ENCODE results near the gene MYBPC3. TPM values are rescaled to one million over a fixed set of nuclear protein-coding genes. Genes with fewer than 3 reads are reported as not detected.

MYBPC3 gene
- total and polyA plus RNA-seq, 2 donors (not counting 3 experiments of a cell fraction or from before 2014, with no cell fraction given) = not detected

DNA sequence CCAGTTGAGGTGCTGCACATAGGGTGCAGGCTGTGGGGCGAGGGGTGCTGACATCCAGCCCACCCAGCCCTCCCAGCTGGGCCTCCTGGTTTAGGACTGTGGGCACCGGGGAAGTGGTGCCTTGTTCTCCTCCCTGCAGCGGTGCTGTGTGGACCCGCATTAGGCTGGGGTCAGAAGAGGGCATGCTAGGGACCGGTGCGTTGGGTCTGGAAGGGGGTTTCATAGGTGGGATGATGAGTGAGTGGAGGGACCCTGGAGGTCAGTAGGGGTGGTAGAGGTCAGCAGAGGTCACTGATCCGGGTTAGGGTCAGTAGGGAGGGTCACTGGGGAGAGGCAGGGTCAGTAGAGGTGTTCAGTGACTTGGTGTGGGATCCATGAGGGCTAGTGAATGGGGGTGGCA is 6.7 kb upstream of the MYBPC3 start:
- no peak overlapping the region for H2AFZ ChIP-seq (ENCODE audit: low read depth, low read length)
- no peaks in the 10 kb centered on the region for H3K9me3 ChIP-seq (replicated peaks; ENCODE audit: control insufficient read depth, insufficient read depth, low read length)
- H3K4me1 ChIP-seq (ENCODE audit: control insufficient read depth, extremely low read depth, insufficient read depth, low read length) = no peaks in the 10 kb centered on the region
- BruUV-seq (replicated peaks) = no TSS peak
- H4K20me1 ChIP-seq (replicated peaks; ENCODE audit: control insufficient read depth, extremely low read depth, insufficient read depth, low read length) = no peaks in the 10 kb centered on the region
- TF ChIP-seq, protein P1, sequence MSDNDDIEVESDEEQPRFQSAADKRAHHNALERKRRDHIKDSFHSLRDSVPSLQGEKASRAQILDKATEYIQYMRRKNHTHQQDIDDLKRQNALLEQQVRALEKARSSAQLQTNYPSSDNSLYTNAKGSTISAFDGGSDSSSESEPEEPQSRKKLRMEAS (IDR thresholded peaks at IDR 0.05; ENCODE audit: insufficient read depth, insufficient read length) = no peak
- TF ChIP-seq, protein P2, sequence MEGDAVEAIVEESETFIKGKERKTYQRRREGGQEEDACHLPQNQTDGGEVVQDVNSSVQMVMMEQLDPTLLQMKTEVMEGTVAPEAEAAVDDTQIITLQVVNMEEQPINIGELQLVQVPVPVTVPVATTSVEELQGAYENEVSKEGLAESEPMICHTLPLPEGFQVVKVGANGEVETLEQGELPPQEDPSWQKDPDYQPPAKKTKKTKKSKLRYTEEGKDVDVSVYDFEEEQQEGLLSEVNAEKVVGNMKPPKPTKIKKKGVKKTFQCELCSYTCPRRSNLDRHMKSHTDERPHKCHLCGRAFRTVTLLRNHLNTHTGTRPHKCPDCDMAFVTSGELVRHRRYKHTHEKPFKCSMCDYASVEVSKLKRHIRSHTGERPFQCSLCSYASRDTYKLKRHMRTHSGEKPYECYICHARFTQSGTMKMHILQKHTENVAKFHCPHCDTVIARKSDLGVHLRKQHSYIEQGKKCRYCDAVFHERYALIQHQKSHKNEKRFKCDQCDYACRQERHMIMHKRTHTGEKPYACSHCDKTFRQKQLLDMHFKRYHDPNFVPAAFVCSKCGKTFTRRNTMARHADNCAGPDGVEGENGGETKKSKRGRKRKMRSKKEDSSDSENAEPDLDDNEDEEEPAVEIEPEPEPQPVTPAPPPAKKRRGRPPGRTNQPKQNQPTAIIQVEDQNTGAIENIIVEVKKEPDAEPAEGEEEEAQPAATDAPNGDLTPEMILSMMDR (IDR thresholded peaks at IDR 0.05; ENCODE audit: extremely low read depth in 1 of 2, insufficient read depth in 1 of 2, low read depth in 1 of 2, low read length in 2 of 2) = no peak
- no peak for TF ChIP-seq EZH2 (IDR thresholded peaks at IDR 0.05; ENCODE audit: borderline replicate concordance, low read depth, low read length, severe bottlenecking)
- no peak for TF ChIP-seq MYC (IDR thresholded peaks at IDR 0.05; ENCODE audit: low read depth, low read length)
- no peak for TF ChIP-seq POLR2AphosphoS5 (IDR thresholded peaks at IDR 0.05; ENCODE audit: insufficient read depth, low read depth, low read length)
- no peak for TF ChIP-seq FOS (IDR thresholded peaks at IDR 0.05; ENCODE audit: borderline replicate concordance, insufficient read depth, low read length)
- TF ChIP-seq GATA2 (IDR thresholded peaks at IDR 0.05; ENCODE audit: insufficient read depth, insufficient read length, low read depth, low read length) = no peak
- no peak for TF ChIP-seq POLR2A (IDR thresholded peaks at IDR 0.05; ENCODE audit: low read depth, low read length)
- TF ChIP-seq JUN (IDR thresholded peaks at IDR 0.05; ENCODE audit: borderline replicate concordance, insufficient read depth, insufficient read length, low read depth) = no peak
- H3K27ac ChIP-seq (ENCODE audit: insufficient read depth, low read depth, low read length) = no peak overlapping the region
- dilution Hi-C loops (cut with MboI; ENCODE audit: extremely low pct_ligation_motif_present, low sequenced_read_pairs) (no loop called here), intact Hi-C loops (cut with micrococcal nuclease) (no loop called here)
- no peaks in the 10 kb centered on the region for H3K9me1 ChIP-seq (replicated peaks; ENCODE audit: control insufficient read depth, extremely low read depth, insufficient read depth, low read length)
- ChIA-PET CTCF (interaction anchor here (1.2 kb wide), 1 partner anchor 15 kb away, joined by 4 read pairs; no protein-coding TSS in a partner anchor), POLR2A (no interaction called here)
- no peak for FAIRE-seq
- DNase-seq (ENCODE audit: low read depth, low spot score) = no peak
- no peak overlapping the region for H3K9ac ChIP-seq (replicated peaks; ENCODE audit: extremely low read depth, insufficient read depth, low read length)
- H3K4me3 ChIP-seq (replicated peaks in 1 of 3; ENCODE audit: insufficient read depth in 1 of 3, low read depth in 1 of 3, low read length in 3 of 3) = no peak overlapping the region
- H3K4me2 ChIP-seq (ENCODE audit: insufficient read depth, low read length) = no peak overlapping the region
- no peaks in the 10 kb centered on the region for H3K36me3 ChIP-seq (ENCODE audit: control insufficient read depth in 2 of 2, extremely low read depth in 1 of 2, insufficient read depth in 2 of 2, low read length in 2 of 2)
- no peaks in the 10 kb centered on the region for H3K27me3 ChIP-seq (ENCODE audit: control insufficient read depth in 2 of 2, insufficient read depth in 2 of 2, low read length in 2 of 2)
- no peaks in the 10 kb centered on the region for H3K79me2 ChIP-seq (ENCODE audit: control insufficient read depth, insufficient read depth, low read length)

Data from endothelial cell of umbilical vein (primary cell).